LHCN-M2 (cell line): ENCODE data around the gene PRKN. TPM values are rescaled to one million over a fixed set of nuclear protein-coding genes. Genes with fewer than 3 reads are reported as not detected.
A peak's percentile ranks its signal among the peaks of the same experiment; 100 is the strongest.

Source experiments
- DNase-seq: peaks from one replicate; pipeline ENCODE4 v3.0.0-alpha.2; 2012; ENCODE audit warnings: low read depth
- total RNA-seq: library from RNA; depleted of rRNA; stranded (reverse); fragments of >200 nt; gene quantifications from 2 replicates; pipeline ENCODE4 v1.2.3, GENCODE V29; 2014

The PRKN gene
- total RNA-seq, 1 experiment from 2014 or later = 2.4 TPM

DNA sequence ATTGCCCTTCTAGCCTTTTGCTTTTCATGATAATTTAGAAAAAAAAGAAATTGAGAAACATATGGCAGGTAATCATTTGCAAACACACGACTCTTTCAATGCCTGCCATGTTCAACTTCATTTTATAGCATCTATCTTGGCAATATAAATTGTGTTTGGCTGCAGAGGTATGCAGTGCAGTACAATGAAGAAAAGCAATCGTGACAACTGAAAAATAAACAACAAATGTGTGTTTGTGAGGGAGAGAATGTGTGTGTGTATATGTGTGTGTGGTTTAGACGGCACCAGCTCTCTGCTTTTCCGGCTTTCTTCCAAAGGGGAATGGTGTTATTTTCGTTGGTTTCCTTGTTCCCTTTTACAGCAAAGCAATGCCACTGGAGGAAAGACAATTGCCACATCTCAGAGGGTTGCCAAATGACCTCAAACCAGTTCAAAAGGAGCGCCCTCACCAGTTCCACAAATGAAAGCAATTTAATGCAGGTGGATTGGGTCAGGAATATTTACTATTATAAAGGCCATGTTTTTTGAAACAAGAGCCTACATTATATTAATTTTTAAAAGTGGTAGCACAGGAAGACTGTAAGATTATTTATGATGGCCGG lies 587.2 kb downstream of the PRKN start:
- no peak for DNase-seq

GRCh38 chr6:162125659-162126058 lies 601.9 kb downstream of the PRKN start:
- DNase-seq = no peak

GRCh38 chr6:162124710-162125435 lies 602.7 kb downstream of the PRKN start:
- DNase-seq = no peak

DNA sequence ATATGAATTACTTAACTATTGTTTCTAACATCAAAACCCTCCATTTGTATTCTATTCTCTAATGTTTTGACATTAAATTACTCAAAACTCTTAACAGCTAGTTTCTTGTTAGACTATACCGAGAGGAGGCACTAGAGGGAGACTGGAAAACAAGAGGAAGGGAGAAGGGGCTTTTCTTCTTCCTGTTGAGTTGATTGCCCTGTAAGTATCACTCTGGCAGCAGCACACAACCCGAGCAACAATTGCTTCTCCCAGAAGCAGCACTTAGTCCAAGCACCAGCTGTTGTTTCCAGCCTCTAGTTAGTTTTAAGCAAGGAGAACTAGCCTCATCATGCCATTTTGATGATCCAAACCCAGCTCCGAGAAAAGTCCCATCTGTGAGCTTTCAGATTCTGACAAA lies 603.8 kb downstream of the PRKN start:
- DNase-seq = peak; percentile 44

- peak; percentile 90 for DNase-seq
These were observed 608.2 kb downstream of the PRKN start for GRCh38 chr6:162119341-162119740.

DNA sequence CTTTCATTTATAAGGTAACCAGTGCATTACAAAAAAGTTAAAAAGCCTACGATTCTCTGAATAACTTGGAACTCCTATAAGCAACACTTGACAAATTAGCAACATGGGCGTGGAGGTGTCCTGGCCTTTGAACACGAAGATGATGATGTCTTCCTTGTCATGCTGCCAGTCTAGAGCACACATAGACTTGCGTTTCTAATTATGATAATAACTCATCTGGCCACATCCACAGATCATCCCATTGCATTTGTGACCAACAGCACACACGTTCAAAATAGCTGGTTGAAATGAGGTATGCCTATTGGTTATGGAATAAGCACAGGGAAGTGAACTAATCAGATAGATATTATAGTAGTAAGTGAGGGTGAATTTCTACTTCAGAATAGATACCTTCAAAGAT lies 608.9 kb downstream of the PRKN start:
- no peak for DNase-seq

- DNase-seq = no peak
These were observed 610.6 kb downstream of the PRKN start for GRCh38 chr6:162116902-162117525.

DNA sequence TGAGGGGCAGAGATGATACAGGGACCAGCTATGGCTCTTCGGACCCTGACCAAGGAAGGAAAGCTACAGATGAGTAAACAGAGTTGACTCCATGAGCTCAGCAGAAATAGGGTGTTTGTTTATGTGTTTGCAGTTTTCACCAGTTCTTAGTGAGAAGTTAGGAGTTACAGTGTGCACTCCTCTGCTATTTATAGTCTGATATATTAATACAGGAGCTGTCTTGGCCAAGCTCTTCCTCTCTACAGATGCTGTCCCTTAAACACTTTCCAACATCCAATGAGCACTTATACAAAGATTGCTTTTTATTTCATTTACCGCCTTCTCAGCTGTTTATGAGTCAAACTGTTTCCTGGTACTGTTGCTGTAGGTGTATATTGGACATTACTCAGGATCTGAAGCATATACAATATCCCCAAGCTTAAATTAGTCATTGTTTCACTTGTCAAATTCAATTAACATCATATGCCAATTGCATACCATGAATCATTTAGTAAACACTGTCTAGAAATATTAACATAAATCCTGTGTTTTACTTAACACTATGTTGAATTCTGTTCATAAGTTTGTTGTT lies 618.0 kb downstream of the PRKN start:
- DNase-seq = no peak

DNA sequence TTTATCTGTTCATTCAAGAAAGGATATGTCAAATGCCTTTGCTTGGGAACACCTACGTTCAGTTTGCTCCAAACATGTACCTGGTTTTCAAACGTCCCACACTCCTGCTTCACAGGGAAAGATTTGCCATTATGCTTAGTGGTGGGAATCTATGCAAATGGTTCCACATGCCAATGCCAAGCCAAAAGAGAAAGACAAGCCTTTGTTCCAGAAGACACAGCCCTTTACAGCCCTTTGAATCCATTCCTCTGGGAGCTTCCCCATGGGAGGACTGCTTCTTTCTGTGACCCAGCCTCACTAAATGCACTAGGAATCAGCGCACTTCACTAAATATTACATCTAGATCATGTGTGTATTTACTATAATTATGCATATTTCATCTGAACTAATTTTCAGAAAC lies 619.5 kb downstream of the PRKN start:
- DNase-seq = no peak

- no peak for DNase-seq
These were observed 627.5 kb downstream of the PRKN start for GRCh38 chr6:162100096-162100495.

- peak; percentile 89 for DNase-seq
These were observed 627.9 kb downstream of the PRKN start for GRCh38 chr6:162099685-162100084.

DNA sequence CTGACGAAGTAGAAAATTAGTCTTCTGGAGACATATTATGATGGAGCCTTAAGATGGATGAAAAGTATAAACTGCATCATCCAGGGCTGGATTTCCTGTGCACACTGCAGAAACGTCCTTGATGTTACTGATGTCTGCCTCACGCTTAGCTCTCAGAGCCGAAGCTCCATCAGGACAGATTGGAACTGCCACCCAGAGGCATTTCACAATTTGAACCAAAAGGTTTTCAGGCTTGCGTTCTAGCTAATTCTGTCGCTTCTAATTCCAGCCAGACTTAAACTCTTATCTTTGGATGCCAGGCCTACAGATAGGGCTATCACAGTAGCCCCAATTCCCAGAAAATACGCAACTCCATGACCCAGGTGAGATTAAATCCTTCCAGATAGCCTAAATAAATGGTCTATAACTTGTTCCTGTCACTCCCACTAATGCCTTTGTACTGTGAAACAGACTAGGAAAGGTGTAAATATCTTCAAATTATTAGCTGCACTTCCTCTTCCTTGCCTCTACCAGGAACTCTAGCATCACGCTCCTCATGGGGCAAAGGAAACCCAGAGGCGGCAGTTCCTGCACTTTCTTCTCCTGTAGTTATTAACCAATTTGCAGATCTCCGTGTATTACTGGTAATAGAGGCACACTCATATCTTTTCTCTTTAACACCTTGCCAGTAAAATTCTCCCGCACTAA lies 634.6 kb downstream of the PRKN start:
- no peak for DNase-seq

- peak; percentile 55 for DNase-seq
These were observed 636.8 kb downstream of the PRKN start for GRCh38 chr6:162090734-162091133.

- no peak for DNase-seq
These were observed 639.5 kb downstream of the PRKN start for GRCh38 chr6:162088091-162088490.

DNA sequence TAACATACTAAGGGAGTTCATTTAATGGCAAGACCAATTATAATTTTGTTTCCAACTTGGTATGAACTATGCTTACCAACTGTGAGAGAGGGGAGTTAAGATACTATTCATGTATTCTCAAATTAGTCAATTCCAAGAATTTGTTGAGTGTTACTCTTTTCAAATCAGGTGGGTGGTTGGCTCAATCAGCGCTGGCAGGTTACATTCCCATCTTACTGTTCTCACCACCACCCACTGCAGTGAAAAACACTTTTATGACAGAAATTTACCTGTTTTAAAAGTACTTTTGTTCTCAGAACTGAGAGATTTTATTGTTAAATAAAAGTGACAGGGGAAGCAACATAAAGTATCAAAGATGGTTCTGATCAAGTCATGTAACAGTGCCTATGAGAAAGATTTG lies 642.0 kb downstream of the PRKN start:
- DNase-seq = no peak

DNA sequence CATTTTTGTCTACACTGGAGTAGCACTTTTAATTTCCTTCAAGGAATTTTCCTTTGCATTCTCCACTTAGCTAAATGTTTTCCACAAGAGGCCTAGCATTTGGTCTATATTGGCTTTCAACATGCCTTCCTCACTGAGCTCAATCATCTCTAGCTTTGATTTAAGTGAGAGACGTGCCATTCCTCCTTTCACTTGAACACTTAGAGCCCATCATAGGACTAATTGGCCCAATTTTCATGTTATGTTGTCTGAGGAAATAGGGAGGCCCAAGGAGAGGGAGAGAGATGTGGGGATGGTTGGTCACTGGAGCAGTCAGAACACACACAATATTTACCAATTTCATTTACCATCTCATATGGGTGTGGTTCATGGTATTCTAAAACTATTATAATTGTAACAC lies 645.0 kb downstream of the PRKN start:
- DNase-seq = no peak

- no peak for DNase-seq
These were observed 648.9 kb downstream of the PRKN start for GRCh38 chr6:162078667-162079066.

GRCh38 chr6:162078126-162078525 lies 649.4 kb downstream of the PRKN start:
- no peak for DNase-seq

GRCh38 chr6:162076816-162077215 lies 650.8 kb downstream of the PRKN start:
- no peak for DNase-seq

DNA sequence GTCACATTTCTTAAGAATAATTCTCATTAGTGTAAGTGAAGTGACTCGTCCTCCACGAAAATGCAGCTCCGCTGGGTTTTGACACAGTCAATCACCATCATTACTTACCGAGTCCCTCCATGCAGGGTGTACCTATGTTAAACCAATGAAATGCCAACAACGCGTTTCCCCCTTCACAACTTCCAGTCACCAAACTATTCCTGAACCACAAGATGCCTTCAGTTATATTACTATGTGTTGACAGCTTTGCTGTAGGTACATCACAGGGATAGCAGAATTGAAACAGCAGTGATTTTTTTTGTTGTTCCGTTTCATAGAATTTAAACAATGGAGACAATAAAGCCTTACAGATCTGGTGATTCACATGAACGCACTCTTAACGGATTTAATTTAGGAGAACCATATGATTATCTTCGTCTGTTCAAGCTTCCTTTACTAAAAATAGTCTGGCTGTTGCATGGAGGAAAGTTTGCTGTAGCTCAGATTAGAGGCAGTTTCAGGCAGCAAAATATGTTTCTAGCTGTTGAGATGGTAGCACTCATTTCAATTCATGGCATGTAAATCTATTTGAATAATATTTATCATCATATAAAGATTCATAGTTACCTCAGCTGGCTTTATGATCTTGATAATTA lies 652.8 kb downstream of the PRKN start:
- no peak for DNase-seq

DNA sequence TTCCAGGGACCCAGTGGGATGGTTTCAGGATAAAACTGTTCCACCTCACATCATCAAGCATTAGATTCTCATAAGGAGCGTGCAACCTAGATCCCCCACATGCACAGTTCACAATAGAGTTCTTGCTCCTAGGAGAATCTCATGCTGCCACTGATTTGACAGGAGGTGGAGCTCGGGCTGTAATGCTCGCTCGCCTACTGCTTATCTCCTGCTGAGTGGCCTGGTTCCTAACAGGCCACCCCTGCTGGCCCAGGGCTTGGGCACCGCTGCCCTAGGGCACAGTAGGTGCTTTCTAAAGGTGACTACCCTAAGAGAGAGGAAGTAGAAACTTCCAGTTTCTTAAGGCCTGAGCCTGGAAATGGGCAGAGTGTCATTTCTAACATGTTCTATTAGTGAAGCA lies 656.9 kb downstream of the PRKN start:
- no peak for DNase-seq

DNA sequence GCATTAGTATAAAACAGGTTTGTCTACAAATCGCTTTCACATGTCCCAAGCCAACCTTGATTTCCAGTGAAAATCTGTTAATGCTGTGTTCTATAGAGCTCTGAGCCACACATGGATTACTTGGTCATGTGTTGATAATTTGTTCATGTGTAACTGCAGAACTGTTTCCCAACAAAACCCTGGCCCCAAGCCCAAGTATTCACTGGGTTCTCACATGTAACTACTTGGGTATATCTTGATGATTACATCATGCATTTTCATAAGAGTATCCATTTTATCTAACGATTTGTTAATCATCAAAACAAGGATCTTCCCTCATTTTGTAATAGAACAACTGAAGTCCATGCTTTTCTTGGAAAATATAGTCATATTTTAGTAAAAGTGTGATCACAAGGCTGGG lies 657.6 kb downstream of the PRKN start:
- DNase-seq = no peak
